Stimulated activated naive CD4-positive, alpha-beta T cell treated with Interleukin-2 at 50 U/mL for 16 hours (primary cell): Measurements from ENCODE around the gene IKBKG.
"Not testable (repeated sequence)": the region's sequence is repeated elsewhere in the genome, so short reads cannot be mapped to it uniquely, and the experiment has no call there.

Experiments
- DNase-seq: peaks from one replicate; lab custom pipeline; 2025; lab: John Stamatoyannopoulos, UW

IKBKG gene, protein sequence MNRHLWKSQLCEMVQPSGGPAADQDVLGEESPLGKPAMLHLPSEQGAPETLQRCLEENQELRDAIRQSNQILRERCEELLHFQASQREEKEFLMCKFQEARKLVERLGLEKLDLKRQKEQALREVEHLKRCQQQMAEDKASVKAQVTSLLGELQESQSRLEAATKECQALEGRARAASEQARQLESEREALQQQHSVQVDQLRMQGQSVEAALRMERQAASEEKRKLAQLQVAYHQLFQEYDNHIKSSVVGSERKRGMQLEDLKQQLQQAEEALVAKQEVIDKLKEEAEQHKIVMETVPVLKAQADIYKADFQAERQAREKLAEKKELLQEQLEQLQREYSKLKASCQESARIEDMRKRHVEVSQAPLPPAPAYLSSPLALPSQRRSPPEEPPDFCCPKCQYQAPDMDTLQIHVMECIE

DNA sequence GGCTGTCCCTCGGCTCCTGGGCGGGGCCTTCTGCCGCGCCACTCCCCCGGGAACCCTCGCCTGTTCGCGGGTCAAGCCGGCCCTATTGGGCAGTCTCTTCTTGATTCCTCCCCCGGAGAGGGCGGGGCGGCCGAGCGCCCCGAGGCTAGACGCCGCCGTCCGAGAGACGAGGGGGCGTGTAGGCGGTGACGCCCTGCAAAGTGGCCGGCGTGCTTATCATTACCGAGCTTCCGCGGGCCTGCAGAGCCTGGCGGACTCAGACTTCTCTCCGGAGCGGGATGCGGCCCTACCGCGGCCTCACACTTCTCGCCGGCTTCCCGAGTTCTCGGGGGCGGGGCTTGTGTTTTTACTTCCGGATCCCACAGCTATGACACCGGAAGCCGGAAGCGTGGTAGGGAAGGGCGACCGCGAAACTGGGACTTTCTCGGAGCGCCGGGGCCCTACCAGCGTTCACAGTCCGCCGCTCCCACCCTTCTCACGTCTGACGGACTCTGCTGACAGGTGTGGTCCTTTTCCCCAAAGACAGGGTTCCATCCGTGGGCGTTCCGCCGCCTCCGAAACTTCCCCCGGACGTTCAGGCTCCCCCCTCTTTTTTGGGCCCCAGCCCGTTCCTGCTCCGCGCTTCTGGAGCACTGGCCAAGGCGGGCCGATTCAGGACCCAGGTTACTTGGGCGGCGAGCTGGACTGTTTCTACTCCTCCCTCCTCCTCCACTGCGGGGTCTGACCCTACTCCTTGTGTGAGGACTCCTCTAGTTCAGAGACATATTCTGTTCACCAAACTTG lies at the start of gene IKBKG:
TSS of gene IKBKG (plus strand) at position 376 of the 783 bp plus-strand sequence. CDS start 4,383 bp downstream, outside the sequence.
- peak; percentile 85 for DNase-seq

DNA sequence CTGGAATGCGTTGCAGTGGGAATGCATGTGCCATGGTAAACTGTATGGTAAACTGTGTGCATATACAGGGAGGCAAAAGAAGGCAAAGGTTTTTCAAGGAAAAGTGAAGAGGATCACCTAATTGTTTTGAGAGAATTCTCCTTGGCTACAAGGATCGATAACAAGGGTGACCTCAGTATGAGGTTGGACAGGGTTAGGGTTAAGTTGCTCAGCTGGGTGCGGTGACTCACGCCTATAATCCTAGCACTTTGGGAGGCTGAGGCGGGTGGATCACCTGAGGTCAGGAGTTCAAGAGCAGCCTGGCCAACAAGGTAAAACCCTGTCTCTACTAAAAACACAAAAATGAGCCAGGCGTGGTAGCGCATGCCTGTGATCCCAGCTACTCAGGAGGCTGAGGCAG lies 46.0 kb upstream of the IKBKG start:
- not testable (repeated sequence) for DNase-seq

- no peak for DNase-seq
Observed at GRCh38 chrX:154502098-154502497, 45.3 kb upstream of the IKBKG start.

GRCh38 chrX:154502989-154503388 lies 44.4 kb upstream of the IKBKG start:
- no peak for DNase-seq

DNA sequence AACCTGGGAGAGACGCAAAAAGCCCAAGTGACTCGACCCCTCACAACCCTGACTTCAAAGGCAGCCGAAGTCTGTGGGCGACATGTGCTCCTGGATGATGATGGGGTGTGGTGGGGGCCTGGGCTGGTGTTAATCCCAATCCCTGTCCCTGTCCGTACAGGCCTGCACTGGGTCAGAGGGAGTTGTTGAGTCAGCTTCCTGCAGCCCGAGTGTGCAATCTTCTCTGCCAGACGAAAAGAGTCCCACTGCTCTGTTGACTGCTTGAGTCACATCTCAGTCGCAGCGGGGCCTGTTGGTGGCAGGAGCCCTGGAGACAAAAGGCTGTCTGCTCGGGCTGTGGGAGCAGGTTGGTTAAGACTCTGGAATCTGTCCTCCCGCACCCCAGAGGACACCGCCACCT lies 41.7 kb upstream of the IKBKG start:
- no peak for DNase-seq

DNA sequence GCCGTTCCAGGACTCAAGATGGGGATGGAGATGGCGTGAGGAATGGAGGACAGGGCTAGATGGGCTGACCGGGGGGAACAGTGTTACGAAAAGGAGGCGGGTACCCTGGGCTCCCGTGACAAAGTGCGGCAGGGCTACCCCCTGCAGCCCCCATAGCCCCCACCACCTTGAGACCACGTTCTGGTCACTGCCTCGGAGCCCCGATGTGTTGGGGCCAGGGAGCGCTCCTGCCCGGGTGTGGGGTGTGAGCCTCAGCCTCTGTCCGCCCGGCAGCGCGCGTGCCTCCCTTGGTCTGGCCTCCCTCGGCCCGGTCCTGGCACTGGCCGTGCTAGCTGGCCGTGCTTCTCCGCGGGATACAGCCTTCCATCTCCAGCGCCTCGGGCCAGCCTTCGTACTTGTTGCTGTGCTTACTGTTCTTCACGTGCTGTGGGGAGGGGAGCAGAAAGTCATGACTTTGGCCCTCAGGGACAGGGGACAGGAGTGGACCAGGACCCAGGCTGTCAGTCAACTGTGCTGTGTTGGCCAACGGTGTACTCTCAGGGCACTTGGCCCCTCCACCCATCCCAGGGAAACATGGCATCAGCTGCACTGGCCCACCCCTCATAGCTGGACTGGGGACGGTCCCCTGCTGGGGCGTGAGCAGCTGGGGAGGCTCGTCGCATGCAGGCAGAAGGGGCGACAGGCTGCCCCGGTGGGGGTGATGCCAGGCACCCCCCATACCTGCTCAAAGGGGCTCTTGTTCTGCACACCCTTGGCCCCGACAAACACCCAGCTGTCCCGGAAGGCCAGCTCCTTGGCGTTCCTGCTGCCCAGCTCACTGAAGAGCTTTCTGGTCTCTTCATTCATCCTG lies 40.7 kb upstream of the IKBKG start:
- no peak for DNase-seq

- no peak for DNase-seq
Observed at GRCh38 chrX:154507673-154508383, 39.6 kb upstream of the IKBKG start.

DNA sequence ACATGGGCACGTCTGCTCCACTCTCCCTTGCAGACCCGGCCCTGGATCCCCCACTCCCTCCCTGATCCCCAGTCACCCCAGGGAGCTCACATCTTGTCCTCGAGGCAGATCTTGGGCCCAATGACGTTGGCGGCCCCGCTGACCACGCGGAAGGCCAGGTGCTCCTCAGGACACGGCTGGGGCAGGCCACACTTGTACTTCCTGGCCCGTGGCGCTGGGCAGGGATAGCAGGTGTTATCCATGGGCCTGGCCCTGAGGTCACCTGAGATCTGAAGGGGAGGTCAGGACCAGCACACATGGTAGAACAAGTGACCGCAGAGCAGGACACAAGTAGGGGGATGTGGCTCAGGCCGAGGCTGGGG lies 39.1 kb upstream of the IKBKG start:
- DNase-seq, result no peak

- no peak for DNase-seq
Observed at GRCh38 chrX:154509455-154509854, 38.0 kb upstream of the IKBKG start.

DNA sequence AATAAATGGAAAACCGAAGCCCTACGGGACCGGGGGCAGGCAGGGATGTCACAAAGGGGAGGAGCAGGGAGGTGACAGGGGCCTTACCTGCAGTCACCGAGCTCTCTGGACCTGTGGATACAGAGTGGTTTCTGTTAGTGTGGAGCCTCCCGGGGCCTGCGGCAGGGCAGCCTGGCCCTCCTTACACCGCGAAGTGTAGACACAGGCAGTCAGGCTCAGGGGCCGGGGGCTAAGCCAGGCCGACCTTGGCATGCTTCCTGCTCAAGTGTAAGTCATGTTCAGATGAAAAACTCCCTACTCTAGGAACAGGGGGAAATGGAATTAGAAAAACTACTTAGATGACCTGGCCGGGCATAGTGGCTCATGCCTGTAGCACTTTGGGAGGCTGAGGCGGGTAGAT lies 35.7 kb upstream of the IKBKG start:
- DNase-seq, result no peak

DNA sequence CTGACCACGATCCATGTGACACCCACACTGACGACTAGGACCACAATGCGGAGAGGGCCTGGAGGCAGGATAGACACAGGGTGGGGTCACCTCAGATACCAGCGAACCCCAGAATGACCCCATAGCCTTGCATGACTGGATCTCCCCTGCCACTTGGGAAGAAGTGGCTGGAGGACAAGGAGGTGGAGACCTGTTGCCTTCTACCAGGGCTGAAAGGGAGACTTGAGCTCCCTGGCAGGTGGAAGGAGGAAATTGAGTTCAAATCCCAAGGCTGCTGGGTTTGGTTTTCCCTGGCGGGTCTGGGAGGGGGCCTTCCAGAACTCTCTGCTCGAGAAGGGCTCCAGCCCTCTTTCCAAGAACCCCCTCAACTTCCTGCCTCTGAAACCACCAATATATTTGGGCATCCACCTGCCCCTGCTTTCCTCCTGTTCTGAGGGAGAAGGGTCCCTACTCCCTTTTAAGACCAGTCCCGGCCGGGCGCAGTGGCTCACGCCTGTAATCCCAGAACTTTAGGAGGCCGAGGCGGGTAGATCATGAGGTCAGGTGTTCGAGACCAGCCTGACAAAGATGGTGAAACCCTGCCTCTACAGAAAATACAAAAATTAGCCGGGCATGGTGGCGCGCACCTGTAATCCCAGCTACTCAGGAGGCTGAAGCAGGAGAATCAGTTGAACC lies 34.4 kb upstream of the IKBKG start:
- no peak for DNase-seq

- no peak for DNase-seq
Observed at GRCh38 chrX:154513716-154514115, 33.7 kb upstream of the IKBKG start.

GRCh38 chrX:154515090-154515965 lies 32.1 kb upstream of the IKBKG start:
- peak; percentile 20 for DNase-seq

- peak; percentile 87 for DNase-seq
Observed at GRCh38 chrX:154515966-154516655, 31.3 kb upstream of the IKBKG start, which contains the start of gene FAM3A. Gene FAM3A (minus strand): TSS chrX:154516232. CDS start chrX:154515772, 460 bp downstream.

- no peak for DNase-seq
Observed at GRCh38 chrX:154516656-154517100, 30.7 kb upstream of the IKBKG start.

DNA sequence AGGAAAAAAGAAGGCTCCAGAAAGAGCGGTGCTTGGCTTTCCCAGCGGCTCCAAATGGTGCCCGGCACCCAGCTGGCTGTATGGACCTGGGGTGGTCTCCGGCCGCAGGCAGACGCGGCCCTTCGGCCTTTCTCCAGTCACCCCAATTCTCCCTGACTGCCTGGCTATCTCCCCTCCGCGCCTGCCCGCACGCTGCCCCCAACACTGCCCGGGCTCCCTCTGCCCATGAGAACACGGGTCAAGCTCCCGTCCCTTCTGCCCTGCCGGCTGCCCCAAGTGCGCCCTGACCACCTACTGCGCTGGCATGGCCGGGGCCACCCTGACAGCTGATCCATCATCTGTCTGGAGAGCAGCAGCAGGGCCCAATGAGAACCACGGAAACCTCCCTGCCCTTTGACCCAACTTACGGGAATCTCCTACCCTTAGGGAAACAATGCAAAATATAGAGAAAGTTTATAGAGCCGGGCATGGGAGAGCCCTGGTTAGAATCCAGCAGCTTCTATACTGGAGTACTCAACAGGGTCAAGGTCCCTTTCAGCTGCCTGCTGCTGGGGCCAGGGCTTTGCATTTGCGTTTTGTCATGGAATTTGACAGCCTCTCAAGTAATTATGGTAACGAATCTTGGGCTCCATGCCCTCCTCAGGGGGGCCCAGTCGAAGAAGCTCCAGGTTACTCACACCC lies 30.2 kb upstream of the IKBKG start:
- no peak for DNase-seq

DNA sequence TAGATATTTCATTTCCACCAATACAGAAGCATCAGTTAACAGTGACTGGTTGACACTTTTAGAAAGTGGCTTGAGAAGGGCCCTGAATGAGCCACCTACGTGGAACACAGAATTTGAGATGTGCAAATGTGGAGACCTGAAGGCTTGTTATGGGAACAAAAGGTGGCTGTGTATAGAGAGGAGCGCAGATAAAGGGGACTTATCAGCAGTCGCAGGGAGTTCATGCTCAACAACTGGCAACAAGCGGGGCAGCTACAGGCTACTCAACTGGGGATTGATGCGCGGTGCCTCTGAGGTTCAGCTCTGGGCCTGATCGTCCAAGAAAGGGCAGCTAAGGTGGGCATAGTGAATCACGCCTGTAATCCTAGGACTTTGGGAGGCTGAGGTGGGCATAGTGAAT lies 28.0 kb upstream of the IKBKG start:
- DNase-seq, result no peak

- DNase-seq, result no peak
Observed at GRCh38 chrX:154525606-154526490, 21.6 kb upstream of the IKBKG start.
